ENCODE measurements around the gene HPN.

The HPN gene

GRCh38 chr19:35065574-35065973, 24.1 kb downstream of the HPN start:
- no peaks in the 10 kb centered on the region for H3K27me3 ChIP-seq (ENCODE audit: control insufficient read depth, insufficient read depth, low read length)
- no peak overlapping the region for H3K4me3 ChIP-seq (ENCODE audit: low read length)
- no peaks in the 10 kb centered on the region for H3K36me3 ChIP-seq (ENCODE audit: control insufficient read depth, insufficient read depth, low read length)
- H3K9me3 ChIP-seq (ENCODE audit: control insufficient read depth, low read length): no peaks in the 10 kb centered on the region
- H3K9ac ChIP-seq (ENCODE audit: low read length): no peak overlapping the region
- H3K4me1 ChIP-seq (ENCODE audit: control insufficient read depth, insufficient read depth, low read length): peaks cover 4% of the 10 kb centered on the region

DNA sequence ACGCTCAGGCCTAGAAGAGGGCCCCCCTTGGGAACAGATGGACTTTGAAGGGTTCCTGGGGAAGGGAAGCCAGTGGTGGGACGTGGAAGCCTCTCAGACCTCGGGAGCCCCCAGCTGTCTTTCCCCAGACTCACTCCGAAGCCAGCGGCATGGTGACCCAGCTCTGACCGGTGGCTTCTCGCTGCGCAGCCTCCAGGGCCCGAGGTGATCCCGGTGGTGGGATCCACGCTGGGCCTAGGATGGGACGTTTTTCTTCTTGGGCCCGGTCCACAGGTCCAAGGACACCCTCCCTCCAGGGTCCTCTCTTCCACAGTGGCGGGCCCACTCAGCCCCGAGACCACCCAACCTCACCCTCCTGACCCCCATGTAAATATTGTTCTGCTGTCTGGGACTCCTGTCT, 24.6 kb downstream of the HPN start:
- Histone ChIP-seq H3K9ac (ENCODE audit: low read length) (no peak overlapping the region), H3K36me3 (ENCODE audit: control insufficient read depth, insufficient read depth, low read length) (no peaks in the 10 kb centered on the region)

DNA sequence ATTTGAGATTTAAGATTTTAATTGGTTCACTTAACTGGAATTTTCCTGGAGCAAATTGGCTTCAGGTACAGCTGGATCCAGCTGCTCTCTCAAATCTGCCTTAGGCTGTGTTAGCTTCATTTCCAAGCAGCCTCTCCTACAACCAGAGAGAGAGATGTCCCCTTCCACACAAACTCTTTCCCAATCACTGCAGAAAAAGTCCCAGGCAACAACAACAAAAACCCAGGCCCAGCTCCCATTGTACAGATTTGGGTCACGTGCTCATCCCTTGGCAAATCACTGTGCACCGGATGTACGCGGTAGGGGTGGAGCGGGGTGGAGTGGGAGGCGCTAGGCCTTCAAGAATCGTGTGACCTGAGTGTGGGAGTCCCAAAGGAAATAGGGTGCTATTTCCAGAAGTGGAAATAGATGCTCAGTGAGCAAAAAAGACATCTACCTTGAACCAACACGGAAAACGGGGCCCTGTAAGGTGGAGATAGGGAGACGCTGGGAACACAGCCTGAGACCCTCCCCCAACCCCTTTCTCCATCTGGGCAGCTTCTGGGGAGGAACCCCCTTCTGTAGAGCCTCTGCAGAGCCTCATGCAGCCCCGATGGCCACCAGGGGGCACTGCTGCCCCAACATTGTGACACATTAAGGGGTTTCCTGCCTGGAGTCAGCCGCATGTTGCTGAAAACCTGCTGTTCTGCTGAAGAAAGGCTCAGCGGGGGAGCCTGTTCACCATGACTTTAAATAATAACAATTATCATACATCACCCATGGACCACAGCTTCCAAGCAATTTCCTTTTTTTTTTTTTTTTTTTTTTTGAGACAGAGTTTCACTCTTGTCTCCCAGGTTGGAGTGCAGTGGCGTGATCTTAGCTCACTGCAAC, 25.4 kb downstream of the HPN start:
- Histone ChIP-seq H3K4me1 (ENCODE audit: control insufficient read depth, insufficient read depth, low read length) (peaks cover 4% of the 10 kb centered on the region), H3K27me3 (ENCODE audit: control insufficient read depth, insufficient read depth, low read length) (no peaks in the 10 kb centered on the region), H3K4me3 (ENCODE audit: low read length) (no peak overlapping the region), H3K36me3 (ENCODE audit: control insufficient read depth, insufficient read depth, low read length) (no peaks in the 10 kb centered on the region), H3K9ac (ENCODE audit: low read length) (no peak overlapping the region), H3K9me3 (ENCODE audit: control insufficient read depth, low read length) (no peaks in the 10 kb centered on the region)

More for the DNA sequence above, 24.6 kb downstream of the HPN start:
- no peak overlapping the region for H3K4me3 ChIP-seq (ENCODE audit: low read length)
- H3K4me1 ChIP-seq (ENCODE audit: control insufficient read depth, insufficient read depth, low read length): peaks cover 4% of the 10 kb centered on the region
- H3K27me3 ChIP-seq (ENCODE audit: control insufficient read depth, insufficient read depth, low read length): no peaks in the 10 kb centered on the region
- no peaks in the 10 kb centered on the region for H3K9me3 ChIP-seq (ENCODE audit: control insufficient read depth, low read length)

- Histone ChIP-seq H3K4me1 (ENCODE audit: control insufficient read depth, insufficient read depth, low read length) (peaks cover 4% of the 10 kb centered on the region), H3K4me3 (ENCODE audit: low read length) (no peak overlapping the region), H3K36me3 (ENCODE audit: control insufficient read depth, insufficient read depth, low read length) (no peaks in the 10 kb centered on the region), H3K9ac (ENCODE audit: low read length) (no peak overlapping the region), H3K27me3 (ENCODE audit: control insufficient read depth, insufficient read depth, low read length) (no peaks in the 10 kb centered on the region), H3K9me3 (ENCODE audit: control insufficient read depth, low read length) (no peaks in the 10 kb centered on the region)
Measured at GRCh38 chr19:35068941-35069634, 27.6 kb downstream of the HPN start.

DNA sequence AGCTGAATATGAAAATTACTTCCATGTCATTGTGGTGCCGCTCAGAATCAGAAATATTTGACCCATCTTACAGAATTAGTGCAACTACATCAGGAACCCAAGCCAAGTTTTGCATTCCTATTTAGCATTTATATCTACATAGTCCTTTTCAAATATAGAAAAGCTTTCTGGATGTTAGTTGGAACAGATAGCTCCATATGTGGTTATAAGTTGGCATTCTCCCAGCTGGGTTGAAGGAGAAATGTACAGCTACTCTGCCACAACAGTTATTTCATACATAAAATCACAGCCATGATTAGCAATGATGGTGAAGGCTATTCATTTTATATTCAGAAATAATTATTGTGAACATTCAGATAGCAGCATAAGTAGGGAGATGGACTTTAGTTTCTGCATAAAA, 28.2 kb downstream of the HPN start:
- no peaks in the 10 kb centered on the region for H3K9me3 ChIP-seq (ENCODE audit: control insufficient read depth, low read length)
- no peaks in the 10 kb centered on the region for H3K36me3 ChIP-seq (ENCODE audit: control insufficient read depth, insufficient read depth, low read length)
- H3K9ac ChIP-seq (ENCODE audit: low read length): no peak overlapping the region
- H3K4me1 ChIP-seq (ENCODE audit: control insufficient read depth, insufficient read depth, low read length): peaks cover 4% of the 10 kb centered on the region
- H3K27me3 ChIP-seq (ENCODE audit: control insufficient read depth, insufficient read depth, low read length): no peaks in the 10 kb centered on the region
- H3K4me3 ChIP-seq (ENCODE audit: low read length): no peak overlapping the region

DNA sequence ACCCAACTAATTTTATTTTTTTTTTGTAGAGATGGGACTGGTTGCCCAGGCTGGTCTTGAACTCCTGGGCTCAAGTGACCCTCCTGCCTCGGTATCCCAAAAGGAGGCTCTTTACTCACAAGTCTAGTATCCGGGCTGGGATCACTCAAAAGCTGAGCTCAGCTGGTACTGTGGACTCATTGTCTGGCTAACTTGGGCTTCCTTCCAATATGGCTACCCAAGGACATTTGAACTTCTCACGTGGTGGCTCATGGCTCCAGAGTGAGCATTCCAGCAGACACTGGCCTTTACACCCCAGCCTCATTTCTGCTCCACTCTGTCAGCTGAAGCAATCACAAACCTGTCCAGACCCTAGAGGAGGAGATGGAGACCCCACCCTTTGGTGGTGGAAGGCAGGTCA, 28.9 kb downstream of the HPN start:
- H3K4me3 ChIP-seq (ENCODE audit: low read length): no peak overlapping the region
- H3K4me1 ChIP-seq (ENCODE audit: control insufficient read depth, insufficient read depth, low read length): peaks cover 4% of the 10 kb centered on the region
- H3K9me3 ChIP-seq (ENCODE audit: control insufficient read depth, low read length): no peaks in the 10 kb centered on the region
- H3K36me3 ChIP-seq (ENCODE audit: control insufficient read depth, insufficient read depth, low read length): no peaks in the 10 kb centered on the region
- H3K9ac ChIP-seq (ENCODE audit: low read length): no peak overlapping the region
- H3K27me3 ChIP-seq (ENCODE audit: control insufficient read depth, insufficient read depth, low read length): no peaks in the 10 kb centered on the region

DNA sequence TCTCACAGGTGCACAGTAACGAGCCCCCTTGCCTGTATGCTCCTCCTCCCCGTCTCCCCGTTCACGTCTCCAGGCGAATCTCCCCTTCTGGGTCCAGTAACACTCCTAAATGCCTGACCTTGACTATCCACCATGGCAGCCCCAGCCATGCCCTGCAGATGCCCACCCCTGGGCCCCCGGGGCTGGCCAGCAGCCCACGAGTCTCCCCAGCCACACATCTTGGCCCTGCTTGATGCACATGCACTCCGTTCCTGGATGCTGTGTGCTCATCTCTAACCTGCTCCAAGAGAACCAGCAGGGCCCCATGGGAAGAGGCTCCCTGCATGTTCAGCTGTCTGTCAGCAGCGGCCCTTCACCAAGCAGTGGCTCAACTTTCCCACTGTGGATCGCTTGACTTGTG, 32.0 kb downstream of the HPN start:
- no peak overlapping the region for H3K9ac ChIP-seq (ENCODE audit: low read length)
- H3K9me3 ChIP-seq (ENCODE audit: control insufficient read depth, low read length): no peaks in the 10 kb centered on the region
- no peaks in the 10 kb centered on the region for H3K27me3 ChIP-seq (ENCODE audit: control insufficient read depth, insufficient read depth, low read length)
- H3K36me3 ChIP-seq (ENCODE audit: control insufficient read depth, insufficient read depth, low read length): no peaks in the 10 kb centered on the region
- no peaks in the 10 kb centered on the region for H3K4me1 ChIP-seq (ENCODE audit: control insufficient read depth, insufficient read depth, low read length)
- H3K4me3 ChIP-seq (ENCODE audit: low read length): no peak overlapping the region

GRCh38 chr19:35073941-35074340, 32.4 kb downstream of the HPN start:
- no peaks in the 10 kb centered on the region for H3K4me1 ChIP-seq (ENCODE audit: control insufficient read depth, insufficient read depth, low read length)
- H3K9me3 ChIP-seq (ENCODE audit: control insufficient read depth, low read length): no peaks in the 10 kb centered on the region
- no peak overlapping the region for H3K9ac ChIP-seq (ENCODE audit: low read length)
- H3K36me3 ChIP-seq (ENCODE audit: control insufficient read depth, insufficient read depth, low read length): no peaks in the 10 kb centered on the region
- no peak overlapping the region for H3K4me3 ChIP-seq (ENCODE audit: low read length)
- H3K27me3 ChIP-seq (ENCODE audit: control insufficient read depth, insufficient read depth, low read length): no peaks in the 10 kb centered on the region

- Histone ChIP-seq H3K4me3 (ENCODE audit: low read length) (no peak overlapping the region), H3K9me3 (ENCODE audit: control insufficient read depth, low read length) (no peaks in the 10 kb centered on the region), H3K4me1 (ENCODE audit: control insufficient read depth, insufficient read depth, low read length) (no peaks in the 10 kb centered on the region), H3K9ac (ENCODE audit: low read length) (no peak overlapping the region), H3K27me3 (ENCODE audit: control insufficient read depth, insufficient read depth, low read length) (no peaks in the 10 kb centered on the region), H3K36me3 (ENCODE audit: control insufficient read depth, insufficient read depth, low read length) (no peaks in the 10 kb centered on the region)
Measured at GRCh38 chr19:35074426-35075201, 33.1 kb downstream of the HPN start.

GRCh38 chr19:35075202-35076025, 33.9 kb downstream of the HPN start:
- Histone ChIP-seq H3K9ac (ENCODE audit: low read length) (no peak overlapping the region), H3K27me3 (ENCODE audit: control insufficient read depth, insufficient read depth, low read length) (no peaks in the 10 kb centered on the region), H3K4me3 (ENCODE audit: low read length) (no peak overlapping the region), H3K9me3 (ENCODE audit: control insufficient read depth, low read length) (no peaks in the 10 kb centered on the region), H3K36me3 (ENCODE audit: control insufficient read depth, insufficient read depth, low read length) (no peaks in the 10 kb centered on the region), H3K4me1 (ENCODE audit: control insufficient read depth, insufficient read depth, low read length) (no peaks in the 10 kb centered on the region)

GRCh38 chr19:35076026-35076370, 34.5 kb downstream of the HPN start:
- no peaks in the 10 kb centered on the region for H3K9me3 ChIP-seq (ENCODE audit: control insufficient read depth, low read length)
- no peaks in the 10 kb centered on the region for H3K27me3 ChIP-seq (ENCODE audit: control insufficient read depth, insufficient read depth, low read length)
- no peak overlapping the region for H3K4me3 ChIP-seq (ENCODE audit: low read length)
- no peak overlapping the region for H3K9ac ChIP-seq (ENCODE audit: low read length)
- H3K36me3 ChIP-seq (ENCODE audit: control insufficient read depth, insufficient read depth, low read length): no peaks in the 10 kb centered on the region
- no peaks in the 10 kb centered on the region for H3K4me1 ChIP-seq (ENCODE audit: control insufficient read depth, insufficient read depth, low read length)

Measured in mucosa of stomach (tissue), 1 donor.